Loucy (cell line): ENCODE results near the gene PPP1R14C.

Experiments used
- CTCF ChIP-seq: fragments of 200-600 bp; sonication (generic); conservative IDR thresholded peaks from 2 replicates; pipeline ENCODE4 v1.5.1; 2014; ENCODE audit warnings: mild to moderate bottlenecking, antibody characterized with exemption, low read length
- EZH2phosphoT487 ChIP-seq: fragments of 200-600 bp; IDR thresholded peaks from 2 replicates; pipeline ENCODE4 v1.6.1; 2018; ENCODE audit warnings: antibody characterized with exemption, mild to moderate bottlenecking, moderate library complexity, borderline replicate concordance

- TF ChIP-seq CTCF (no peak), EZH2phosphoT487 (no peak)
These were observed 16.1 kb upstream of the PPP1R14C start for GRCh38 chr6:150126641-150127291.
